ENCODE data around the gene SYNC.
"Not testable (repeated sequence)": the region's sequence is repeated elsewhere in the genome, so short reads cannot be mapped to it uniquely, and the experiment has no call there.

DNA sequence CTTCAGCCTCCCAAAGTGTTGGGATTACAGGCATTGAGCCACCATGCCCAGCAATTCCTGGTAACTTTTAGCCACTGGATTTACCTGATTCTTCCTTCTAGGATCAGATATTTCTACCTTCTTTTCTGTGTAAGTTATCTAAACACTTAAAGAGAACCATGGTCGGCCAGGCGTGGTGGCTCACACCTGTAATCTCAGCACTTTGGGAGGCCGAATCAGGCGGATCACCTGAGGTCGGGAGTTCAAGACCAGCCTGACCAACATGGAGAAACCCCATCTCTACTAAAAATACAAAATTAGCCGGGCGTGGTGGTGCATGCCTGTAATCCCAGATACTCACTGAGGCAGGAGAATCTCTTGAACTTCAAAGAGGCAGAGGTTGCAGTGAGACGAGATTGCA is 5.6 kb downstream of the SYNC start:
- not testable (repeated sequence) for TF ChIP-seq EZH2 (IDR thresholded peaks at IDR 0.05; ENCODE audit: borderline replicate concordance, low read length)
- TF ChIP-seq, protein P1, sequence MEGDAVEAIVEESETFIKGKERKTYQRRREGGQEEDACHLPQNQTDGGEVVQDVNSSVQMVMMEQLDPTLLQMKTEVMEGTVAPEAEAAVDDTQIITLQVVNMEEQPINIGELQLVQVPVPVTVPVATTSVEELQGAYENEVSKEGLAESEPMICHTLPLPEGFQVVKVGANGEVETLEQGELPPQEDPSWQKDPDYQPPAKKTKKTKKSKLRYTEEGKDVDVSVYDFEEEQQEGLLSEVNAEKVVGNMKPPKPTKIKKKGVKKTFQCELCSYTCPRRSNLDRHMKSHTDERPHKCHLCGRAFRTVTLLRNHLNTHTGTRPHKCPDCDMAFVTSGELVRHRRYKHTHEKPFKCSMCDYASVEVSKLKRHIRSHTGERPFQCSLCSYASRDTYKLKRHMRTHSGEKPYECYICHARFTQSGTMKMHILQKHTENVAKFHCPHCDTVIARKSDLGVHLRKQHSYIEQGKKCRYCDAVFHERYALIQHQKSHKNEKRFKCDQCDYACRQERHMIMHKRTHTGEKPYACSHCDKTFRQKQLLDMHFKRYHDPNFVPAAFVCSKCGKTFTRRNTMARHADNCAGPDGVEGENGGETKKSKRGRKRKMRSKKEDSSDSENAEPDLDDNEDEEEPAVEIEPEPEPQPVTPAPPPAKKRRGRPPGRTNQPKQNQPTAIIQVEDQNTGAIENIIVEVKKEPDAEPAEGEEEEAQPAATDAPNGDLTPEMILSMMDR (IDR thresholded peaks at IDR 0.05; ENCODE audit: low read length): not testable (repeated sequence)
